Epithelial cell of esophagus (primary cell): ENCODE results near the gene POLR2B.
A peak's percentile ranks its signal among the peaks of the same experiment; 100 is the strongest.

Experiments used
- DNase-seq: peaks from one replicate; pipeline ENCODE4 v3.0.0; 2010; ENCODE audit warnings: low read depth
- H3K4me3 ChIP-seq: 2 replicates; pipeline ENCODE4 v1.5.1; 2011; ENCODE audit warnings: mild to moderate bottlenecking, low read length, control low read depth
- CTCF ChIP-seq: IDR thresholded peaks from 2 replicates; pipeline ENCODE4 v1.5.1; 2011; ENCODE audit warnings: low read depth, mild to moderate bottlenecking, low read length, control low read depth, inconsistent platforms; ENCODE audit not compliant: insufficient read depth; ENCODE audit errors: missing control alignments

Gene POLR2B

GRCh38 chr4:56972809-56973208, 5.9 kb upstream of the POLR2B start:
- no peak for DNase-seq
- TF ChIP-seq CTCF = no peak
- no peak overlapping the region for H3K4me3 ChIP-seq

GRCh38 chr4:56973336-56973735, 5.4 kb upstream of the POLR2B start:
- TF ChIP-seq CTCF = no peak
- no peak for DNase-seq
- no peak overlapping the region for H3K4me3 ChIP-seq

- no peak for TF ChIP-seq CTCF
- peak overlapping the region; percentile 55 for H3K4me3 ChIP-seq
- peak; percentile 13 for DNase-seq
Measured at GRCh38 chr4:56976283-56976836, 2.3 kb upstream of the POLR2B start.

- TF ChIP-seq CTCF = peak; percentile 10
- peak; percentile 78 for DNase-seq
- peak overlapping the region; percentile 55 for H3K4me3 ChIP-seq
Measured at GRCh38 chr4:56976837-56977320, 1.8 kb upstream of the POLR2B start.

- DNase-seq = peak; percentile 100
- TF ChIP-seq CTCF = no peak
- peak within 1 kb of the TSS; percentile 55 for H3K4me3 ChIP-seq
Measured at GRCh38 chr4:56977321-56978012, 1.2 kb upstream of the POLR2B start, which contains the start of gene NOA1. TSS of gene NOA1 (minus strand) at chr4:56977606. CDS start at chr4:56977585, 21 bp downstream.

GRCh38 chr4:56979421-56980072, 851 bp downstream of the POLR2B start:
- TF ChIP-seq CTCF = no peak
- peak overlapping the region; percentile 55 for H3K4me3 ChIP-seq

More at GRCh38 chr4:56979421-56980072, 851 bp downstream of the POLR2B start:
- DNase-seq = peak; percentile 53
